Astrocyte (in vitro differentiated cells and primary cell): ENCODE results near the gene RALGDS.

Experiments
- EZH2 ChIP-seq: IDR thresholded peaks from 2 replicates; pipeline ENCODE4 v1.6.1; 2012; ENCODE audit warnings: mild to moderate bottlenecking, low read length, inconsistent platforms; ENCODE audit not compliant: insufficient read depth
- TF ChIP-seq, protein P1 (sequence below): IDR thresholded peaks from 2 replicates; pipeline ENCODE4 v1.5.1; 2011; ENCODE audit warnings: low read depth, mild to moderate bottlenecking, inconsistent platforms, low read length, moderate library complexity; ENCODE audit not compliant: insufficient read depth

DNA sequence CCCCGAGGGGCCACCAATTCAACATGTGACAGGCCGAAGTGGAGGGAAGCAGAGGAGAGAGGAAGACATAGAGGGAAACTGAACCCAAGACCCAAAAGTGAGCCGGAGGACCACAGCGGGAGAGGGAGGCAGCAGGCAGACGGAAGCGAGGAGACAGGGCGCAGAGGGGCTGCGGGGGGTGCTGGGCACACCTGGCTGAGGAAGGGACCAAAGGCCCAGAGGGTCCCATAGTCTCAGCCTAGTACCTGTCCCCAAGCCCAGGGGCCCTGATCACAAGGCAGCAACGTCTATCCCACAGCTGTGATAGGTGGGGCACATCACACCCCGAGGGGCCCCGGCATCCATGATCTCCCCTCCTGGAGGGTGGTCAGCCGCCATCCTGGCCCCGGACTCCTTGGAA lies 7.1 kb upstream of the RALGDS start:
- TF ChIP-seq, protein P1, sequence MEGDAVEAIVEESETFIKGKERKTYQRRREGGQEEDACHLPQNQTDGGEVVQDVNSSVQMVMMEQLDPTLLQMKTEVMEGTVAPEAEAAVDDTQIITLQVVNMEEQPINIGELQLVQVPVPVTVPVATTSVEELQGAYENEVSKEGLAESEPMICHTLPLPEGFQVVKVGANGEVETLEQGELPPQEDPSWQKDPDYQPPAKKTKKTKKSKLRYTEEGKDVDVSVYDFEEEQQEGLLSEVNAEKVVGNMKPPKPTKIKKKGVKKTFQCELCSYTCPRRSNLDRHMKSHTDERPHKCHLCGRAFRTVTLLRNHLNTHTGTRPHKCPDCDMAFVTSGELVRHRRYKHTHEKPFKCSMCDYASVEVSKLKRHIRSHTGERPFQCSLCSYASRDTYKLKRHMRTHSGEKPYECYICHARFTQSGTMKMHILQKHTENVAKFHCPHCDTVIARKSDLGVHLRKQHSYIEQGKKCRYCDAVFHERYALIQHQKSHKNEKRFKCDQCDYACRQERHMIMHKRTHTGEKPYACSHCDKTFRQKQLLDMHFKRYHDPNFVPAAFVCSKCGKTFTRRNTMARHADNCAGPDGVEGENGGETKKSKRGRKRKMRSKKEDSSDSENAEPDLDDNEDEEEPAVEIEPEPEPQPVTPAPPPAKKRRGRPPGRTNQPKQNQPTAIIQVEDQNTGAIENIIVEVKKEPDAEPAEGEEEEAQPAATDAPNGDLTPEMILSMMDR, result no peak
- no peak for TF ChIP-seq EZH2
